Suprapubic skin (tissue), 4 donors: ENCODE measurements around the gene LHB. TPM values are rescaled to one million over a fixed set of nuclear protein-coding genes. Genes with fewer than 3 reads are reported as not detected.

Experiments
- DNase-seq, 2 donors: peaks; one replicate each; pipeline ENCODE4 v3.0.0-alpha.2; 2019; ENCODE audit warnings: low spot score in 2 of 2
- H3K27ac ChIP-seq: fragments of 200-600 bp; sonication (generic); one replicate; pipeline ENCODE4 v1.5.1; 2019
- H3K27me3 ChIP-seq: fragments of 200-600 bp; sonication (generic); one replicate; pipeline ENCODE4 v1.5.1; 2019
- H3K36me3 ChIP-seq: fragments of 200-600 bp; sonication (generic); one replicate; pipeline ENCODE4 v1.5.1; 2019
- H3K4me1 ChIP-seq: fragments of 200-600 bp; sonication (generic); one replicate; pipeline ENCODE4 v1.5.1; 2019
- H3K4me3 ChIP-seq: fragments of 200-600 bp; sonication (generic); one replicate; pipeline ENCODE4 v1.5.1; 2019; ENCODE audit warnings: mild to moderate bottlenecking
- H3K9me3 ChIP-seq: fragments of 200-600 bp; sonication (generic); one replicate; pipeline ENCODE4 v1.5.1; 2019
- CTCF ChIP-seq, 2 donors: fragments of 200-600 bp in 1 of 2; fragments of 450-650 bp in 1 of 2; sonication (generic) in 1 of 2; IDR thresholded peaks; one replicate each; pipeline ENCODE4 v1.5.1; 2016 to 2019; ENCODE audit warnings: antibody characterized with exemption in 2 of 2, mild to moderate bottlenecking in 1 of 2, moderate library complexity in 1 of 2
- EP300 ChIP-seq: sonication (generic); formaldehyde crosslinking; IDR thresholded peaks from one replicate; pipeline ENCODE4 v1.6.1; 2017; ENCODE audit warnings: antibody characterized with exemption
- POLR2A ChIP-seq, 2 donors: fragments of 450-650 bp; IDR thresholded peaks; one replicate each; pipeline ENCODE4 v1.6.1; 2017; ENCODE audit warnings: antibody characterized with exemption in 2 of 2, mild to moderate bottlenecking in 2 of 2, moderate library complexity in 2 of 2
- POLR2AphosphoS5 ChIP-seq, 3 donors: sonication (generic); formaldehyde crosslinking; IDR thresholded peaks; one replicate each; pipeline ENCODE4 v1.6.1; 2017; ENCODE audit warnings: antibody characterized with exemption in 3 of 3
- WGBS: methylation state at CpG from one replicate; pipeline ENCODE4 v1.1.5; 2018; 5-methylcytosine and 5-hydroxymethylcytosine counted together
- total RNA-seq, 4 donors: library from RNA; depleted of rRNA; stranded (reverse); fragments of >200 nt; gene quantifications; one replicate each; pipeline ENCODE4 v1.1.0, GENCODE V29; 2016

The LHB gene
- total RNA-seq, 4 donors from 2014 or later, result not detected

GRCh38 chr19:48988860-48989259 is 28.0 kb downstream of the LHB start:
- 95% methylated on average over 9 of the region's 9 CpGs for WGBS
- DNase-seq, result no peak

GRCh38 chr19:48988286-48988685 is 28.6 kb downstream of the LHB start:
- peaks cover 51% of the 10 kb centered on the region for H3K36me3 ChIP-seq
- no peaks in the 10 kb centered on the region for H3K9me3 ChIP-seq
- no peaks in the 10 kb centered on the region for H3K27me3 ChIP-seq
- no peak overlapping the region for H3K27ac ChIP-seq
- H3K4me1 ChIP-seq, result peaks cover 28% of the 10 kb centered on the region
- TF ChIP-seq POLR2A (IDR thresholded peaks at IDR 0.05), result no peak
- TF ChIP-seq EP300, result no peak
- no peak for TF ChIP-seq CTCF (IDR thresholded peaks at IDR 0.05)
- no peak for TF ChIP-seq POLR2AphosphoS5 (IDR thresholded peaks at IDR 0.05)
- WGBS, result 95% methylated on average over 7 of the region's 7 CpGs
- H3K4me3 ChIP-seq, result no peak overlapping the region
- no peak for DNase-seq

More at GRCh38 chr19:48988860-48989259, 28.0 kb downstream of the LHB start:
- Histone ChIP-seq H3K4me1 (peaks cover 28% of the 10 kb centered on the region), H3K9me3 (no peaks in the 10 kb centered on the region), H3K36me3 (peaks cover 47% of the 10 kb centered on the region), H3K27ac (no peak overlapping the region), H3K27me3 (no peaks in the 10 kb centered on the region), H3K4me3 (no peak overlapping the region)
- TF ChIP-seq CTCF (IDR thresholded peaks at IDR 0.05) (no peak), POLR2AphosphoS5 (IDR thresholded peaks at IDR 0.05) (no peak), EP300 (no peak), POLR2A (IDR thresholded peaks at IDR 0.05) (no peak)

- 91% methylated on average over 3 of the region's 7 CpGs for WGBS
- H3K4me1 ChIP-seq, result peaks cover 27% of the 10 kb centered on the region
- peaks cover 60% of the 10 kb centered on the region for H3K36me3 ChIP-seq
- no peak for DNase-seq
- TF ChIP-seq EP300, result no peak
- TF ChIP-seq CTCF (IDR thresholded peaks at IDR 0.05), result no peak
- TF ChIP-seq POLR2A (IDR thresholded peaks at IDR 0.05), result no peak
- no peak for TF ChIP-seq POLR2AphosphoS5 (IDR thresholded peaks at IDR 0.05)
- H3K9me3 ChIP-seq, result no peaks in the 10 kb centered on the region
- no peak overlapping the region for H3K4me3 ChIP-seq
- H3K27ac ChIP-seq, result no peak overlapping the region
- no peaks in the 10 kb centered on the region for H3K27me3 ChIP-seq
Observed at GRCh38 chr19:48987323-48987722, 29.6 kb downstream of the LHB start.

GRCh38 chr19:48986211-48986610 is 30.7 kb downstream of the LHB start:
- TF ChIP-seq POLR2AphosphoS5 (IDR thresholded peaks at IDR 0.05) (no peak), EP300 (no peak), CTCF (IDR thresholded peaks at IDR 0.05) (no peak), POLR2A (IDR thresholded peaks at IDR 0.05) (no peak)
- Histone ChIP-seq H3K27ac (no peak overlapping the region), H3K9me3 (no peaks in the 10 kb centered on the region), H3K4me3 (no peak overlapping the region), H3K4me1 (peaks cover 15% of the 10 kb centered on the region), H3K27me3 (no peaks in the 10 kb centered on the region), H3K36me3 (peaks cover 72% of the 10 kb centered on the region)
- WGBS, result 97% methylated on average over 3 of the region's 3 CpGs
- DNase-seq, result no peak

GRCh38 chr19:48985711-48986110 is 31.2 kb downstream of the LHB start:
- Histone ChIP-seq H3K36me3 (peaks cover 77% of the 10 kb centered on the region), H3K9me3 (no peaks in the 10 kb centered on the region), H3K4me1 (peaks cover 10% of the 10 kb centered on the region), H3K4me3 (no peak overlapping the region), H3K27ac (no peak overlapping the region), H3K27me3 (no peaks in the 10 kb centered on the region)
- no peak for DNase-seq
- WGBS, result 100% methylated on average over 2 of the region's 13 CpGs
- TF ChIP-seq POLR2AphosphoS5 (IDR thresholded peaks at IDR 0.05) (no peak), POLR2A (IDR thresholded peaks at IDR 0.05) (no peak), EP300 (no peak), CTCF (IDR thresholded peaks at IDR 0.05) (no peak)
